GM18861 (cell line): ENCODE results near the gene CNTNAP2.
"Not testable (repeated sequence)": the region's sequence is repeated elsewhere in the genome, so short reads cannot be mapped to it uniquely, and the experiment has no call there.

Experiments used
- ATAC-seq: cut with Tn5 transposase; IDR thresholded peaks from one replicate; pipeline ENCODE4 v1.9.1; 2021; ENCODE audit not compliant: unreplicated experiment

The CNTNAP2 gene

GRCh38 chr7:146146831-146147486 lies 30.4 kb downstream of the CNTNAP2 start:
- no peak for ATAC-seq

- no peak for ATAC-seq
These were observed 33.6 kb downstream of the CNTNAP2 start for GRCh38 chr7:146150153-146150552.

GRCh38 chr7:146172112-146172511 lies 55.5 kb downstream of the CNTNAP2 start:
- no peak for ATAC-seq

- no peak for ATAC-seq
These were observed 59.1 kb downstream of the CNTNAP2 start for GRCh38 chr7:146175716-146176115.

GRCh38 chr7:146176860-146177259 lies 60.3 kb downstream of the CNTNAP2 start:
- ATAC-seq = no peak

GRCh38 chr7:146177301-146177700 lies 60.7 kb downstream of the CNTNAP2 start:
- ATAC-seq = no peak

- no peak for ATAC-seq
These were observed 69.2 kb downstream of the CNTNAP2 start for GRCh38 chr7:146185844-146186243.

- not testable (repeated sequence) for ATAC-seq
These were observed 74.8 kb downstream of the CNTNAP2 start for GRCh38 chr7:146191428-146191827.

GRCh38 chr7:146201945-146202344 lies 85.3 kb downstream of the CNTNAP2 start:
- no peak for ATAC-seq

- ATAC-seq = no peak
These were observed 89.7 kb downstream of the CNTNAP2 start for GRCh38 chr7:146206270-146206669.

- no peak for ATAC-seq
These were observed 91.9 kb downstream of the CNTNAP2 start for GRCh38 chr7:146208492-146208891.

- ATAC-seq = no peak
These were observed 98.2 kb downstream of the CNTNAP2 start for GRCh38 chr7:146214842-146215241.

- ATAC-seq = no peak
These were observed 99.9 kb downstream of the CNTNAP2 start for GRCh38 chr7:146216396-146217041.

GRCh38 chr7:146223851-146224250 lies 107.2 kb downstream of the CNTNAP2 start:
- no peak for ATAC-seq

- ATAC-seq = no peak
These were observed 116.0 kb downstream of the CNTNAP2 start for GRCh38 chr7:146232604-146233003.

- ATAC-seq = no peak
These were observed 118.6 kb downstream of the CNTNAP2 start for GRCh38 chr7:146235195-146235594.

- ATAC-seq = no peak
These were observed 126.1 kb downstream of the CNTNAP2 start for GRCh38 chr7:146242661-146243060.

GRCh38 chr7:146247991-146248390 lies 131.4 kb downstream of the CNTNAP2 start:
- not testable (repeated sequence) for ATAC-seq

GRCh38 chr7:146248744-146249143 lies 132.1 kb downstream of the CNTNAP2 start:
- ATAC-seq = not testable (repeated sequence)

GRCh38 chr7:146249272-146249671 lies 132.7 kb downstream of the CNTNAP2 start:
- ATAC-seq = no peak

- ATAC-seq = no peak
These were observed 139.0 kb downstream of the CNTNAP2 start for GRCh38 chr7:146255609-146256008.

- ATAC-seq = no peak
These were observed 145.9 kb downstream of the CNTNAP2 start for GRCh38 chr7:146262527-146262926.

- no peak for ATAC-seq
These were observed 160.3 kb downstream of the CNTNAP2 start for GRCh38 chr7:146276888-146277287.
